Muscle of leg (tissue), 9 donors: ENCODE results near the gene TNNI3. TPM values are rescaled to one million over a fixed set of nuclear protein-coding genes. Genes with fewer than 3 reads are reported as not detected.

ENCODE experiments used
- polyA plus RNA-seq, 8 donors: library from polyadenylated mRNA; unstranded; fragments of 120-200 nt; gene quantifications; one replicate each; pipeline versions ENCODE4 v1.2.1 to v1.2.3, GENCODE V29; 2013; ENCODE audit warnings: inconsistent platforms in 1 of 8, low replicate concordance in 1 of 8; ENCODE audit not compliant: insufficient read length in 8 of 8, insufficient read depth in 1 of 8
- total RNA-seq: library from RNA; stranded (reverse); fragments of 120-200 nt; gene quantifications from one replicate; pipeline ENCODE4 v1.2.4, GENCODE V29; 2013

Gene TNNI3
- total and polyA plus RNA-seq, 9 donors, result 0.80 to 3.1 (median 1.4) TPM

Other genes starting within 250 kb of the TNNI3 start
- not detected for gene NLRP7, start 210.2 kb downstream of the TNNI3 start, total RNA-seq
- gene NLRP7, start 210.2 kb downstream of the TNNI3 start, polyA plus RNA-seq, result under 1 TPM in 2 of 8 donors, not detected in 6; 0.08 to 0.09 TPM
- gene NLRP2, start 191.4 kb downstream of the TNNI3 start, total RNA-seq, result 1.3 TPM
- 1 to 10 TPM in 4 of 8 donors, under 1 TPM in 4; 0.31 to 3.5 (median 0.96) TPM for gene NLRP2, start 191.4 kb downstream of the TNNI3 start, polyA plus RNA-seq
- gene GP6, start 119.5 kb downstream of the TNNI3 start, total RNA-seq, result 0.09 TPM
- under 1 TPM in 7 of 8 donors, not detected in 1; 0.10 to 0.56 (median 0.20) TPM for gene GP6, start 119.5 kb downstream of the TNNI3 start, polyA plus RNA-seq
- gene RDH13, start 94.6 kb downstream of the TNNI3 start, total RNA-seq, result 11.5 TPM
- 10 to 100 TPM in 7 of 8 donors, 1 to 10 TPM in 1; 7.2 to 16.7 (median 12.1) TPM for gene RDH13, start 94.6 kb downstream of the TNNI3 start, polyA plus RNA-seq
- 2.3 TPM for gene EPS8L1, start 81.9 kb downstream of the TNNI3 start, total RNA-seq
- 1 to 10 TPM; 2.0 to 8.4 (median 4.2) TPM for gene EPS8L1, start 81.9 kb downstream of the TNNI3 start, polyA plus RNA-seq
- 59.9 TPM for gene PPP1R12C, start 40.1 kb downstream of the TNNI3 start, total RNA-seq
- 100 to 1,000 TPM in 3 of 8 donors, 10 to 100 TPM in 5; 59.4 to 106 (median 92.8) TPM for gene PPP1R12C, start 40.1 kb downstream of the TNNI3 start, polyA plus RNA-seq
- 387 TPM for gene TNNT1, start 8.5 kb downstream of the TNNI3 start, total RNA-seq
- 1,000 to 10,000 TPM in 2 of 8 donors, 100 to 1,000 TPM in 6; 448 to 1,171 (median 607) TPM for gene TNNT1, start 8.5 kb downstream of the TNNI3 start, polyA plus RNA-seq
- gene DNAAF3, start 8.9 kb upstream of the TNNI3 start, total RNA-seq, result 0.13 TPM
- gene DNAAF3, start 8.9 kb upstream of the TNNI3 start, polyA plus RNA-seq, result 1 to 10 TPM in 1 of 8 donors, under 1 TPM in 7; 0.15 to 1.1 (median 0.38) TPM
- gene SYT5, start 22.6 kb upstream of the TNNI3 start, total RNA-seq, result not detected
- gene SYT5, start 22.6 kb upstream of the TNNI3 start, polyA plus RNA-seq, result 1 to 10 TPM in 1 of 8 donors, under 1 TPM in 4, not detected in 3; 0.07 to 2.0 (median 0.08) TPM
- 0.58 TPM for gene PTPRH, start 51.8 kb upstream of the TNNI3 start, total RNA-seq
- 1 to 10 TPM in 1 of 8 donors, under 1 TPM in 7; 0.14 to 2.1 (median 0.24) TPM for gene PTPRH, start 51.8 kb upstream of the TNNI3 start, polyA plus RNA-seq
- 1.1 TPM for gene TMEM86B, start 71.0 kb upstream of the TNNI3 start, total RNA-seq
- gene TMEM86B, start 71.0 kb upstream of the TNNI3 start, polyA plus RNA-seq, result 1 to 10 TPM; 1.8 to 4.8 (median 2.9) TPM
- gene PPP6R1, start 101.3 kb upstream of the TNNI3 start, total RNA-seq, result 12.5 TPM
- gene PPP6R1, start 101.3 kb upstream of the TNNI3 start, polyA plus RNA-seq, result 10 to 100 TPM; 26.3 to 37.2 (median 32.3) TPM
- 14.5 TPM for gene HSPBP1, start 122.4 kb upstream of the TNNI3 start, total RNA-seq
- gene HSPBP1, start 122.4 kb upstream of the TNNI3 start, polyA plus RNA-seq, result 10 to 100 TPM; 26.2 to 34.9 (median 30.6) TPM
- gene BRSK1, start 126.3 kb upstream of the TNNI3 start, total RNA-seq, result 5.4 TPM
- gene BRSK1, start 126.3 kb upstream of the TNNI3 start, polyA plus RNA-seq, result 10 to 100 TPM in 5 of 8 donors, 1 to 10 TPM in 3; 7.4 to 13.7 (median 10.6) TPM
- 0.53 TPM for gene TMEM150B, start 167.6 kb upstream of the TNNI3 start, total RNA-seq
- gene TMEM150B, start 167.6 kb upstream of the TNNI3 start, polyA plus RNA-seq, result 1 to 10 TPM in 3 of 8 donors, under 1 TPM in 5; 0.36 to 3.8 (median 0.87) TPM
- 16.9 TPM for gene KMT5C, start 182.1 kb upstream of the TNNI3 start, total RNA-seq
- gene KMT5C, start 182.1 kb upstream of the TNNI3 start, polyA plus RNA-seq, result 10 to 100 TPM; 13.4 to 34.1 (median 24.7) TPM
- not detected for gene COX6B2, start 197.0 kb upstream of the TNNI3 start, total RNA-seq
- gene COX6B2, start 197.0 kb upstream of the TNNI3 start, polyA plus RNA-seq, result 1 to 10 TPM in 1 of 8 donors, under 1 TPM in 5, not detected in 2; 0.09 to 2.4 (median 0.23) TPM
- not detected for gene GARIN5B, start 205.5 kb upstream of the TNNI3 start, total RNA-seq
- gene GARIN5B, start 205.5 kb upstream of the TNNI3 start, polyA plus RNA-seq, result not detected
- gene IL11, start 212.7 kb upstream of the TNNI3 start, total RNA-seq, result 0.31 TPM
- under 1 TPM; 0.12 to 0.61 (median 0.40) TPM for gene IL11, start 212.7 kb upstream of the TNNI3 start, polyA plus RNA-seq
- not detected for gene TMEM190, start 219.1 kb upstream of the TNNI3 start, total RNA-seq
- gene TMEM190, start 219.1 kb upstream of the TNNI3 start, polyA plus RNA-seq, result under 1 TPM in 1 of 8 donors, not detected in 7; 0.50 TPM
- 0.18 TPM for gene TMEM238, start 226.6 kb upstream of the TNNI3 start, total RNA-seq
- gene TMEM238, start 226.6 kb upstream of the TNNI3 start, polyA plus RNA-seq, result under 1 TPM; 0.14 to 0.49 (median 0.27) TPM
- gene RPL28, start 228.2 kb upstream of the TNNI3 start, total RNA-seq, result 463 TPM
- gene RPL28, start 228.2 kb upstream of the TNNI3 start, polyA plus RNA-seq, result 1,000 to 10,000 TPM; 1,674 to 2,410 (median 1,842) TPM